PFSK-1 (cell line): ENCODE results near the gene GLB1L3.

Experiments
- POLR2AphosphoS5 ChIP-seq: IDR thresholded peaks from 2 replicates; pipeline ENCODE4 v1.6.1; 2012; ENCODE audit warnings: low read depth, mild to moderate bottlenecking, control low read depth, low read length, moderate library complexity
- REST ChIP-seq, 2 experiments: IDR thresholded peaks; 2 replicates each; pipeline versions ENCODE4 v1.6.1 to v1.8.0; 2011 to 2012; ENCODE audit warnings: low read depth in 2 of 2, low read length in 2 of 2, control low read depth in 1 of 2, inconsistent platforms in 1 of 2, mild to moderate bottlenecking in 1 of 2, moderate library complexity in 1 of 2; ENCODE audit not compliant: insufficient read depth in 1 of 2
- TAF1 ChIP-seq: IDR thresholded peaks from 2 replicates; pipeline ENCODE4 v1.6.1; 2012; ENCODE audit warnings: low read length, control low read depth, borderline replicate concordance; ENCODE audit not compliant: insufficient read depth

DNA sequence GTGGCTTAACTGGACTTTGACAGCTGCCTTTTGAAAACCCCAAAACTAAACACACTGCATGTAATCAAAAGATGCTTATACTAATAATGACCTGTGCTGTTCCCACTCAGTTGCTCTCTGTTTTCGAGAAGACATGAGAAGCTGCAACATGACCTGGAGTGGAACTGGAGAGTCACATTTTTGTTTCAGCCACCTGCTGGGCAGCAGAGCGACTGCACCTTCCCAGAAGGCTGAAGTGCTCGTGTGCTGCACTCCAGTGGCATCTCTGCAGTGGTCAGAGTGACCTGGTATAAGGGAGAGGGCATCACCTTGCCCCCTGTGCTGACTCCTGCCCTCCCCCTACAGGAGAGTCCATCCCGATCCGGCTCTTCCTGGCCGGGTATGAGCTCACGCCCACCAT lies 31.6 kb upstream of the GLB1L3 start:
- TF ChIP-seq REST (IDR thresholded peaks at IDR 0.05; ENCODE audit: insufficient read depth in 1 of 2, low read depth in 2 of 2, low read length in 2 of 2) (no peak), POLR2AphosphoS5 (no peak), TAF1 (no peak)
